Breast epithelium (tissue), 4 donors: Measurements from ENCODE around the gene PISD. TPM values are rescaled to one million over a fixed set of nuclear protein-coding genes. Genes with fewer than 3 reads are reported as not detected.

Source experiments
- DNase-seq, 2 donors: peaks; one replicate each; pipeline ENCODE4 v3.0.0-alpha.2; 2019; ENCODE audit warnings: low spot score in 2 of 2
- H3K27ac ChIP-seq, 2 donors: fragments of 200-600 bp; sonication (generic) in 1 of 2; one replicate each; pipeline ENCODE4 v1.5.1; 2016 to 2019; ENCODE audit warnings: mild to moderate bottlenecking in 1 of 2
- H3K27me3 ChIP-seq, 2 donors: fragments of 200-600 bp; sonication (generic) in 1 of 2; one replicate each; pipeline versions ENCODE4 v1.5.1 to v1.6.0; 2017 to 2019; ENCODE audit warnings: control low read depth in 1 of 2, mild to moderate bottlenecking in 1 of 2
- H3K36me3 ChIP-seq: fragments of 200-600 bp; one replicate; pipeline ENCODE4 v1.5.1; 2019
- H3K4me1 ChIP-seq, 2 donors: fragments of 200-600 bp; sonication (generic); one replicate each; pipeline ENCODE4 v1.5.1; 2016 to 2019; ENCODE audit warnings: control low read depth in 1 of 2
- H3K4me3 ChIP-seq, 3 donors: fragments of 200-600 bp; sonication (generic); 1 replicate in 2 of 3; 2 replicates in 1 of 3; pipeline ENCODE4 v1.5.1; 2016 to 2019; ENCODE audit warnings: mild to moderate bottlenecking in 3 of 3, moderate library complexity in 2 of 3
- H3K9me3 ChIP-seq, 2 donors: fragments of 200-600 bp; sonication (generic) in 1 of 2; one replicate each; pipeline ENCODE4 v1.5.1; 2016 to 2019; ENCODE audit warnings: control low read depth in 1 of 2
- CTCF ChIP-seq, 3 donors: fragments of 450-650 bp; IDR thresholded peaks; one replicate each; pipeline ENCODE4 v1.5.1; 2016 to 2017; ENCODE audit warnings: antibody characterized with exemption in 3 of 3, mild to moderate bottlenecking in 3 of 3, moderate library complexity in 3 of 3
- POLR2A ChIP-seq: fragments of 450-650 bp; IDR thresholded peaks from one replicate; pipeline ENCODE4 v1.6.1; 2016; ENCODE audit warnings: antibody characterized with exemption, mild to moderate bottlenecking, moderate library complexity
- POLR2AphosphoS5 ChIP-seq, 3 donors: sonication (generic); formaldehyde crosslinking; IDR thresholded peaks; one replicate each; pipeline ENCODE4 v1.6.1; 2017; ENCODE audit warnings: antibody characterized with exemption in 3 of 3
- intact Hi-C: fragments of 100-400 bp; cut with DNase I; formaldehyde crosslinking; loops from one replicate; pipeline ENCODE4 v1.15.1; 2023; ENCODE audit warnings: low total_unique reads
- total RNA-seq, 3 donors: library from RNA; depleted of rRNA; stranded (reverse); fragments of >200 nt; gene quantifications; one replicate each; pipeline ENCODE4 v1.1.0, GENCODE V29; 2016

Gene PISD
- total RNA-seq, 3 donors from 2014 or later = 49.6 to 58.7 (median 57.0) TPM

- Histone ChIP-seq H3K9me3 (no peaks in the 10 kb centered on the region), H3K4me3 (no peak overlapping the region), H3K27ac (no peak overlapping the region), H3K27me3 (no peaks in the 10 kb centered on the region), H3K36me3 (no peaks in the 10 kb centered on the region), H3K4me1 (no peaks in the 10 kb centered on the region)
- no peak for DNase-seq
- TF ChIP-seq POLR2A (no peak), POLR2AphosphoS5 (IDR thresholded peaks at IDR 0.05) (no peak), CTCF (IDR thresholded peaks at IDR 0.05) (no peak)
- intact Hi-C loops = no loop called here
These were observed 92.9 kb downstream of the PISD start for GRCh38 chr22:31569126-31569525.

Other genes with a start within 250 kb of the PISD start
- gene EIF4ENIF1, start 172.4 kb downstream of the PISD start, total RNA-seq = 10 to 100 TPM; 15.2 to 23.3 (median 20.0) TPM
- 10 to 100 TPM; 17.4 to 62.9 (median 42.1) TPM for gene SFI1, start 165.7 kb downstream of the PISD start, total RNA-seq
- 10 to 100 TPM; 24.9 to 31.3 (median 27.5) TPM for gene PRR14L, start 87.9 kb upstream of the PISD start, total RNA-seq
- 10 to 100 TPM; 13.6 to 20.0 (median 16.1) TPM for gene DEPDC5, start 91.8 kb upstream of the PISD start, total RNA-seq